Cerebellar cortex (tissue), 1 donor: ENCODE measurements around the gene CAPN12.

ENCODE experiments used
- DNase-seq: peaks from one replicate; pipeline ENCODE4 v3.0.0-alpha.2; 2015; ENCODE audit warnings: low spot score

Gene CAPN12

DNA sequence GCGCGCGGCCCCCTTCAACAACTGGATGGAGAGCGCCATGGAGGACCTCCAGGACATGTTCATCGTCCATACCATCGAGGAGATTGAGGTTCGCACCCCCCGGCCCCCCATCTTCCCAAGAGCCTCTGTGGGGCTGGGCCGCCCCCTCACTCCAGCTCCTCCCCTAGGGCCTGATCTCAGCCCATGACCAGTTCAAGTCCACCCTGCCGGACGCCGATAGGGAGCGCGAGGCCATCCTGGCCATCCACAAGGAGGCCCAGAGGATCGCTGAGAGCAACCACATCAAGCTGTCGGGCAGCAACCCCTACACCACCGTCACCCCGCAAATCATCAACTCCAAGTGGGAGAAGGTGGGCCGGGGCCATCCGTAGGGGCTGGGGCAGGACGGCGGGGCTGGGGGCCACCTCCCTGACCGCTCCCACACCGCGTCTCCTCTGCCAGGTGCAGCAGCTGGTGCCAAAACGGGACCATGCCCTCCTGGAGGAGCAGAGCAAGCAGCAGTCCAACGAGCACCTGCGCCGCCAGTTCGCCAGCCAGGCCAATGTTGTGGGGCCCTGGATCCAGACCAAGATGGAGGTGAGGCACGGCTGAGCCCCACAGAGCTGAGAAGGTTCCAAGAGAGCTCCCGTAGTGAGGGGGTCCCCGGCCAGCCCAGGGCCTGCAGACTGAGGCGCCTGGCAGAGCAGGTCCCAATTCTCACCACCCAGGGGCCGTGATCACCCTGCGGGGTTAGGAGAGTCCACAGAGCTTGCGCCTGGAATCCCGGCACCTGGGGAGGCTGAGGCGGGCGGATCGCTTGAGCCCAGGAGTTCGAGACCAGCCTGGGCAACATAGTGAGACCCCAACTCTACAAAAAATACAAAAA lies 20.1 kb downstream of the CAPN12 start:
- DNase-seq, result no peak

DNA sequence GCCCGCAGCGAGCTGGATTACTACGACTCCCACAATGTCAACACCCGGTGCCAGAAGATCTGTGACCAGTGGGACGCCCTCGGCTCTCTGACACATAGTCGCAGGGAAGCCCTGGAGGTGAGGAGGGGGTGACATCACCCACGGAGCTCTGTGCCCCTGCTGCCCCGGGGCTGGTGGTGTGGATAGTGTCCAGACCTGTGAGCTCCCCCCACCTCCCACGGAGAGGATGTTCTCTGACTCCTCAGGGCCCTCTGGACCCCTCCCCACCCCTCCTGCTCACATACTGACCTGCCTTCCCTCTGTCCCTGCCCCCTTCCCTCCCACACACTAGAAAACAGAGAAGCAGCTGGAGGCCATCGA lies 20.7 kb downstream of the CAPN12 start:
- no peak for DNase-seq

DNA sequence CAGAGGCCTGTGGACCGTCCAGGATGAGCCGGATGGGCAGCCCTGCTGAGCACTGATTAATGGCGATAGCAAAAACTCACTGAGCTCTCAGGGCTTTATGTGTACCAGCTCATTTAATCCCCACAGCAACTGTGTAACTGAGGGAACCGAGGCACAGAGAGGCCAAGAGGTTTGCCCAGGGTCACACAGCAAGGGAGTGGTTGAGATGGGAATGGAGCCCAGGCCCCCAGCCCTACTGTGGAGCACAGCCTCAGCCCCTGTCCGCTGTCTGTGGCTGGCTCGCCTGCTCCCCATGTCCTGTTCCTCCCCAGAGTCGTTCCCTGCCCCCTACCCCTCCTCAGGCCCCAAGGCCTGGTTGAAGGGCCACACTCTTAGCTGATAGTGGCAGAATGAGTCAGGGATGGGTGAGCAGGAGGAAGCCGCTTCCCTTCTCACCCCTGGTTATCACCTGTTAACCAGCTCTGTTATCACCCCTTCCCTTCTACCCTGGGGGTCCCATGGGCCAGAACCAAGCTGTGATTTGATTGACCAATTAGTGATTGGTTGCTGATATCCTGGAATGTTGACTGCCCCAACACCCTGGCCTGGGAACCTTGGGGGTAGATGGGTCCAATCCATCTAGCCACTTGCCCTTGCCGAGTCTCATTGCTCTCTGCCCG lies 21.2 kb downstream of the CAPN12 start:
- no peak for DNase-seq

GRCh38 chr19:38721979-38722773 lies 22.1 kb downstream of the CAPN12 start:
- DNase-seq, result no peak

GRCh38 chr19:38721496-38721895 lies 22.8 kb downstream of the CAPN12 start:
- no peak for DNase-seq

- no peak for DNase-seq
Measured at GRCh38 chr19:38720559-38721236, 23.6 kb downstream of the CAPN12 start.

DNA sequence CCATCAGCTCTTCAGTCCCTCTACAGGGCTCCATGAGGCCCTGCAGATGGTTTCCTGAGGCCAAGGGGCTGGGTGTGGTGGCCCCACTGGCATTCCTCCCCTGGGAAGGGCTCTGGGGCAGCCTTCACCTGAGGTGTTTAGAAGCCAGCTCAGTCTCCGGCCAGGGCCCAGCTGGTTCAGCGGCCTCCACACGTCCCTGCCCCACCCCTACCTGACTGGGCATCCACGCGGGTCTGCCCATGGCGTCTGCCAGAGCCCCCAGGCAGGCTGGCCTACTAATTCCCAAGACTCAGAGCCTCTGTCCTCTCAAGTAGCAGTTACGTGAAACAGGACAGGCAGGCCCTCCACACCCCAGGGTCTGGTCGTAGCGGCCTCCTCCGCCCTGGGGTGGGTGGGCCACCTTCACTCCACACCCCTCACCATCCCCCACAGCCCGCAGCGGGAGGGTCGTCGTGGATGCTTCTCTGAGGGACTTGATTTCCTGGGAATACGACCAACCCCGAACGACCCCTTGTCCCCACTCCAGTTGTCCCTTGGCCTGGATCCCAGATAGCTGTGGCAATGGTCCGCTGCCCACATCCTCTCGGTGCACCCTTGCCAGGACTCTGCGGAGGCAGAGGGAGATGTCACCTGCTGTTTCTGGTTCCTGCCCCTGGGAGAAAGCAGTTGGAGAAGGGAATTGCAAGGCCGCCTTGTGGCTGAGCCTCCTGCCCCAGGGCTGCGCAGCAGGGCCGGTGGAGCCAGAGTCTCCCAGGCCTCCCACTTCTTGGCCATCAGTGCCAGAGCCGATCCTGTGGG lies 24.3 kb downstream of the CAPN12 start:
- DNase-seq, result no peak

DNA sequence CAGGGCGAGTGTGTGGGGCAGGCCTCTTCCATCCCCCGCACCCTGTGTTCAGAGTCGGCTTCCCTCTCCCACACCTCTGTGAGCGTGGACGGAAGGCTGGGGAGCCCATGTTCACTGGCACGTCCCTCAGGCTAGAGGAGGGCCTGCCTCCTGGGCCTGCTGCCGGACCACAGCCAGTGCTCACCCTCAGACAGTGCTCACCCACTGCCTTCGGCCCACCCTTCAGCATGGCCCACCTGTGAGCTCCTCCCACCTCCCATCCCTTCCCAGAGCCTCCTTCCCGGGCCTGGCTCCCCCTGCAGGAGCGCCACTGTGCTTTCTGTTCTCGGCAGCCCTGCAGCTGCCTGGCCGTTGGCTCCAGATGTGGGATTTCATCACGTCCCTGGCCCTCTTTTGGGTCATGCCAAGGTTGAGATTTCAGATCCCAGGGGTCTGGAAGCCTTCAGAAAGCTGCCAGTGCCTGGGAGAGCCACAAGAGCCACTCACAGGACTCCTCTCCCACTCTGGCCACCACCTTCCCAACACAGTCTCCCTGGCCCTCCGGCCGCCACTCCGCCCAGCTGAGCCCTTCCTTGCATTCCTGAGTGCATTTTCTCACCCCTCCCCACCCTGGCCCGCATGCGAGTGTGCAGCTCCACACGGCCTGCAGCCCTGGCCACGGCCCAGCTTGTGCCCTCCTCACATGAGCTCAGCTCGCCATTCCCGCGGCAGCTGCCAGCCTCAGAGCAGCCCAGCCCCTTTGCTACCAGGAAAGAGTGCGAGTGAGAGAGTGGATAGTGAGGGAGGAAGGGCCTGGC lies 25.3 kb downstream of the CAPN12 start:
- DNase-seq, result peak; percentile 39

DNA sequence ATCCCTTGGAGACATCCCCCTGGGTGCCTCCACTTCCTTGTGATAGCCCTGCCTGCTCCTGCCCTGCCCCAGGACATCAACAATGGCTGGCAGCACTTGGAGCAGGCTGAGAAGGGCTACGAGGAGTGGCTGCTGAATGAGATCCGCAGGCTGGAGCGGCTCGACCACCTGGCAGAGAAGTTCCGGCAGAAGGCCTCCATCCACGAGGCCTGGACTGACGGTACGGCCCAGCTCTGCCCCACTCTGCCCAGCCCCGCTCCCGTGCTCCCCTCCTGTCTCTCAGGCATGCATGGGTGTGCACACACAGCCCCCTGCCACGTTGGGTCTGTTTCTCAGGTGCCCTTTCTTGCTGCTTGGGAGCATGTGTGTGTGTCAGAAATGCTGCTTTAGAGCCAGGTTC lies 26.4 kb downstream of the CAPN12 start:
- no peak for DNase-seq

- no peak for DNase-seq
Measured at GRCh38 chr19:38717051-38717450, 27.2 kb downstream of the CAPN12 start.

GRCh38 chr19:38715555-38715954 lies 28.7 kb downstream of the CAPN12 start:
- peak; percentile 35 for DNase-seq

DNA sequence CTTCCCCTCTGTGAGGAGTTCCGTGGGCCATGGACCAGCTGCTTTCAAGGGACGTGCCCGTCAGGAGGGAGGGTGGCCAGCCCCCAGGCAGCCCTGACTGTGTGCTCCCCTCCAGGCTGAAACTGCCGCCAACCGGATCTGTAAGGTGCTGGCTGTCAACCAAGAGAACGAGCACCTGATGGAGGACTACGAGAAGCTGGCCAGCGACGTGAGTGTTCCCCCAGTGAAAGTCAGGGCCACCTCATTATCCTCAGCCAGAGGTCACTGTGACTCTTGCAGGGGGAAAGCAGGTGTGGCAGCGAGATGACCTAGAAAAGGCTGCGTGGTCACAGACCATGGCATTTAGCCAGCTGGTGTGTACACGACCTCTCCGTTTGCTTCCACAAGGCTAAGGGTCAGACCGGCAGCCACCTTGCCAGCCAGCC lies 29.9 kb downstream of the CAPN12 start:
- DNase-seq, result no peak

- no peak for DNase-seq
Measured at GRCh38 chr19:38713865-38714264, 30.4 kb downstream of the CAPN12 start.

GRCh38 chr19:38713227-38713649 lies 31.0 kb downstream of the CAPN12 start:
- peak; percentile 51 for DNase-seq

GRCh38 chr19:38712161-38712748 lies 32.0 kb downstream of the CAPN12 start:
- DNase-seq, result no peak

DNA sequence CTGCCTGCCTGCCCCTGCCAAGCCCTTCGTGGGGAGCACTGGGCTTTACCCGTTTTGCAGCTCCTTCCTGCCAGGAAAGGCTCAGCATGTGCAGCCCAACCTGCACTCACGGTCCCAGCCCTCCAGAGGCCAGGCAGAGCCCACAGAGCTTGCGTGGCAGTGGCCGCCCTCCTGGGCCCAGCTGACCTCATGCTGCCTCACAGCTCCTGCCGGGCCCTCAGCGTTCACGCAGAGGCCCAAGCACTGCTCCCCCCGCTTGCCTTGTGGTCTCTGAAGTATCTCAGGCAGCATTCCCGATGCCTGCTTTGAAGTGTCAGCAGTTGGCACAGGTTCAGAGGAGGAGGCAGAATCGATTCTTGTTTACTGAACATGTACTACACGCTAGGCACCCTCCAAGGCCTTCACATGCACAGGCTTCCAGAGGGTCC lies 32.5 kb downstream of the CAPN12 start:
- no peak for DNase-seq

GRCh38 chr19:38710928-38711725 lies 33.1 kb downstream of the CAPN12 start:
- no peak for DNase-seq

DNA sequence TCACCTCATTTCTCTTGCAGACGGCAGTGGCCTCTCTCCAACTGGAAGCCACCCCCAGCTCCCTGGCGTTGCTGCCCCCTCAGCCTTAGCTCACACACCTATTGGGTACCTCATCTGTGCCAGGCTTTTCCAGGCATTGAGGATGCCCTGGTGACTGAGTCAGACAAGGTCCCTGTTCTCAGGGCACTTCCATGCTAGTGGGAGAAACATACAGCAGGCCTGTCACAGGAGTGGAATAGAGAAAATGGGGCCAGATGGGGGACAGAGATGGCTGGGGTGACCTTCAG lies 33.9 kb downstream of the CAPN12 start:
- no peak for DNase-seq

- DNase-seq, result no peak
Measured at GRCh38 chr19:38709671-38710415, 34.4 kb downstream of the CAPN12 start.
